Placental epithelial cell (primary cell): ENCODE measurements around the gene STEAP3. TPM values are rescaled to one million over a fixed set of nuclear protein-coding genes. Genes with fewer than 3 reads are reported as not detected.

Experiments
- total RNA-seq: library from RNA; depleted of rRNA; stranded (reverse); fragments of >200 nt; gene quantifications from 2 replicates; pipeline ENCODE4 v1.2.3, GENCODE V29; 2012

Gene STEAP3, protein sequence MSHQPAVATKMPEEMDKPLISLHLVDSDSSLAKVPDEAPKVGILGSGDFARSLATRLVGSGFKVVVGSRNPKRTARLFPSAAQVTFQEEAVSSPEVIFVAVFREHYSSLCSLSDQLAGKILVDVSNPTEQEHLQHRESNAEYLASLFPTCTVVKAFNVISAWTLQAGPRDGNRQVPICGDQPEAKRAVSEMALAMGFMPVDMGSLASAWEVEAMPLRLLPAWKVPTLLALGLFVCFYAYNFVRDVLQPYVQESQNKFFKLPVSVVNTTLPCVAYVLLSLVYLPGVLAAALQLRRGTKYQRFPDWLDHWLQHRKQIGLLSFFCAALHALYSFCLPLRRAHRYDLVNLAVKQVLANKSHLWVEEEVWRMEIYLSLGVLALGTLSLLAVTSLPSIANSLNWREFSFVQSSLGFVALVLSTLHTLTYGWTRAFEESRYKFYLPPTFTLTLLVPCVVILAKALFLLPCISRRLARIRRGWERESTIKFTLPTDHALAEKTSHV
- total RNA-seq, result 0.39 and 5.2 TPM in 2 replicates

DNA sequence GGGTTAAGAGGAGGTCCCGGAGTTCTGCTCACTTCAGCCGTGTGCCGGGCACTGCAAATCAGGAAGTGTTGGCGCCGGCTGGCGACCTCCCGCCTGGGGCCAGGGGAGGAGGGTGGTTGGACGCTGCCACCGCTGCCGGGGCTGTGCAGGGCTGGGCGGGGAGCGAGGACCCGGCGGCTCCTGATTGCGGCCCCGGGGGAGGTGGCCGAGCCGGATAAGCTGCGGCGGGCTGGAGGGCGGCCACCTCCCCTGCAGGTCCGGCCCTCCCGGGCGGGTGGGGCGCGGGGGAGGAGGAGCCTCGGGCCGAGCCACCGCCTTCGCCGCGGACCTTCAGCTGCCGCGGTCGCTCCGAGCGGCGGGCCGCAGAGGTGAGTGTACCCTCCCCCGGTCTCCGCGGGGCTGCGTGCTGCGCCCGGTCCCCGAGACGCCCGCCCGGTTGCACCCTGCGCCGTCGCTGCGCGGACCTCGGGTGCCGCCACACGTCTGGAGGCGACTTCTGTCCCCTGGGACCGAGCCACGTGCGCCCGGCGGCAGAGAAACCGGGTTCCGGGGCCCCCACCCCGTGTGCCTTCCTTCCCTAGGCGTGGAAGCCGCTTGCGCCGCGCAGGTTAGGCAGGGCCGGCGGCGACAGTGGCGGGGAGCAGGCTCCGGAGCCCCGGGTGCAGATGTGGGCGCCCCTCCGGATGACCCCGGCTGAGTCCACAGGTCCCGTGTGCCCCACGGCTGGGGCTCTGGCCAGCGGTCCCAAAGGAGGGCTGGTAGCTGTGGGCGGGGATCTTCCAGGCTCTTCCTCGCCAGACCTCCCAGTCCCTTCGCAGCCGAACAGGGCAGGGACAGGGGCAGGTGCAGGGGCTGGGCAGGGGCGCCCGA lies at the start of gene STEAP3:
STEAP3 (plus strand) TSS at position 314 of the 870 bp plus-strand sequence. CDS start 7,179 bp downstream, outside the sequence.

Other genes starting within 250 kb of the STEAP3 start
- not detected in 2 replicates for gene C1QL2, start 65.1 kb upstream of the STEAP3 start, total RNA-seq
- gene C2orf76, start 143.0 kb downstream of the STEAP3 start, total RNA-seq, result 5.9 and 6.6 TPM in 2 replicates
- gene DBI, start 143.1 kb downstream of the STEAP3 start, total RNA-seq, result 40.4 and 47.8 TPM in 2 replicates
- under 0.01 and 0.11 TPM in 2 replicates for gene TMEM37, start 208.0 kb downstream of the STEAP3 start, total RNA-seq